Ramos (cell line): ENCODE data around the gene PRKAR1B.

Experiments used
- in situ Hi-C: fragments of 300-500 bp; cut with MboI; formaldehyde crosslinking; loops from one replicate; pipeline ENCODE4 v1.14.3; 2022; ENCODE audit warnings: low sequenced_read_pairs; ENCODE audit not compliant: unreplicated experiment

PRKAR1B gene

GRCh38 chr7:519484-520390 lies 207.3 kb downstream of the PRKAR1B start, which contains the start of gene PDGFA:
PDGFA (minus strand) TSS chr7:519846; CDS start chr7:519001, 845 bp downstream.
- in situ Hi-C loops = no loop called here

DNA sequence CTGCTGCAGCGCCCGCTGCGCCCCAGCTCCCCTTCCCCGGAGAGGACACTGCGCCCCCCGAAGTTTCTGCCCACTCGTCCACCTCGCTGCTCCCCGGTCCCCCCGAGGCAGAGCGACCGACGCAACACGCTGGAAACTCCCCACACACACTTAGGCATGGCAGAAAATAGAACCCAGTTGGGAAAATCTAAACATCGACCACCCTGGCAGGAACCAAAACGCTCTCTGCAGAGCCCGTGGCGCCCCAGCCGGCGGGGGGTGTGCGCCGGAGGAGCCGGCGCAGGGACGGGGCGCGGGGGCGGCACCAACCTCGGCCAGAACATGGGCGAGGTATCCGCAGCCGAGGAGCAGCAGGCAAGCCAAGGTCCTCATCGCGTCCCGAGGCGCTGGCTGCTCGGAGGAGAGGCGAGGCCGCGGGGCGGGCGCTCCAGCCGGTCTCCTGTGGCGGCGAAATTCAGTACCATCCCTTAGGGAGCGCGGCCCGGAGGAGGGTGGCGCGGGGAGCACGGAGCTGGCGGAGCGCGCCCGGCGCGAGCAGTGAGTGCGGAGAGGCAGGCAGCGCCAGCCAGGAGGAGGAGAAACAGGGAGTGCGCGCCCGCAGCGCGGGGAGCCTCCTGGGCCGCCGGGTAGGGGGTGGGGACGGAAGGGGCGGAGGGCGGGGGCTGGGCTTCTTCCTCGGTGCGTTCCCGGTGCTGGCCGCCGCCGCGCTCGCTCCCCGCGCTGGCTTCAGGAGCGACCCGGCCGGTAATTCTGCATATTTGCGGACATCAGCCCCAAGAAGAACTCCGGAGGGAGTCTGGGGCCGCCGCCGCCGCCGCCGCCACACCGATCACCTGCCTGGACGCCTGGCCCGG lies 208.2 kb downstream of the PRKAR1B start:
- in situ Hi-C loops = no loop called here

- in situ Hi-C loops = no loop called here
These were observed 209.1 kb downstream of the PRKAR1B start for GRCh38 chr7:517774-518629.

DNA sequence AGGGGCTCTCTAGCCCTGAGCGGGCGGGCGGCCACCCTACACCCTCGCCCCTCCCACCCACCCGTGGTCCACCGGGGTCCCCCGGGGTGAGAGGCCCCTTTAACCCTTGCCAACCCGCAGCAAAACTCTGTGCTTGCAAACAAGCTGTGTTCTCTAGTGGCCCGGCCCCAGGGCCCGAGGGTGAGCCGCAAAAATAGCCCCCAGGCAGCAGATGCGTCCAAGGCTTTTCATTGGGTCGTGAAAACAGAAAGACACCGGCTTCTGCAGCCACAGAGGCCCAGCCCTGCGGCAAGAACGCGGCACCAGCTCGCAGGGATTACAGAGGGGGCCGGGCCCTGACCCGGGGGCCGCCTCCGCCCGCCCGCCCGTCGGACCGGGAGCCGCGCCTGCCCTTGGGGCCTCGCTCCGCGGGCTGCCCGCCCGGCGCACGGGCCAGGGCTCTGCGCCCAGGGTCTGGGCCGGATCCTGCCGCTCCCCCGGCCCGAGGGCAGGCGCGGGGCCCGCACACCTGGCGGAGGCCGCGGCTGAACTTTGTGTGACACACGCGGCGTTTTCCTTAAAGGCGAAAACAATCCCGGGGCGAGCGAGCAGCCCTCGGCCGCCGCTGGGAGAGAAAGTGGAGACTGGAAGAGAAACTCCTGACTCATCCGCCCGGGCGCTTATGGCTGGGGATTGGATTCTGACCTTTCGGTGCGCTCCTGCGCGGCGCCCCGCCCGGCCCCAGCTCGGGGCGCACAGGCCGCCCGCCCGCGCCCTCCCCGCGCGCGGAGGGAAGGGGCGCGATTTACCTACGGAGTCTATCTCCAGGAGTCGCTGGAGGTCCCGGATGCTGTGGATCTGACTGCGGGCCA lies 210.2 kb downstream of the PRKAR1B start:
- in situ Hi-C loops = no loop called here

- in situ Hi-C loops = no loop called here
These were observed 210.9 kb downstream of the PRKAR1B start for GRCh38 chr7:516216-516605.

DNA sequence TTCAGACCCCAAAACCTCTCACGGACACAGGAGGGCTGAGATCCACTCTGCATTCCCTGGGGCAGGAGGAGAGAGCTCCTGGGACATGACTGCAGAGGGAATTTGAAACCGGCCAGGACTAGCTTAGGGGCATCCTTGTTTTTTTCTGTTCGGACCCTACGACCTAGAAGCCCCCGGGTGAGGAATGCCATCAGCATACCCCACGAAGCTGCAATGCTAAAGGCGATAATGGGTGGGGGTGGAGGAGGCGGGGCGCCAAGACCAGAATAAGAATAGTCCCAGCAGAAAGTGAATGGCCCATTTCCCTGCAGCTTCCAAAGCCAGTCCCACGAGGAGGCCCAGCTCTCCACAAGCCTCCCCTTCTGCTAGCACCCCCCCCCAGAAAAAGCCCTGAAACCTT lies 211.5 kb downstream of the PRKAR1B start:
- in situ Hi-C loops = no loop called here

- in situ Hi-C loops = no loop called here
These were observed 212.2 kb downstream of the PRKAR1B start for GRCh38 chr7:514651-515598.

- in situ Hi-C loops = no loop called here
These were observed 212.8 kb downstream of the PRKAR1B start for GRCh38 chr7:514242-514641.

DNA sequence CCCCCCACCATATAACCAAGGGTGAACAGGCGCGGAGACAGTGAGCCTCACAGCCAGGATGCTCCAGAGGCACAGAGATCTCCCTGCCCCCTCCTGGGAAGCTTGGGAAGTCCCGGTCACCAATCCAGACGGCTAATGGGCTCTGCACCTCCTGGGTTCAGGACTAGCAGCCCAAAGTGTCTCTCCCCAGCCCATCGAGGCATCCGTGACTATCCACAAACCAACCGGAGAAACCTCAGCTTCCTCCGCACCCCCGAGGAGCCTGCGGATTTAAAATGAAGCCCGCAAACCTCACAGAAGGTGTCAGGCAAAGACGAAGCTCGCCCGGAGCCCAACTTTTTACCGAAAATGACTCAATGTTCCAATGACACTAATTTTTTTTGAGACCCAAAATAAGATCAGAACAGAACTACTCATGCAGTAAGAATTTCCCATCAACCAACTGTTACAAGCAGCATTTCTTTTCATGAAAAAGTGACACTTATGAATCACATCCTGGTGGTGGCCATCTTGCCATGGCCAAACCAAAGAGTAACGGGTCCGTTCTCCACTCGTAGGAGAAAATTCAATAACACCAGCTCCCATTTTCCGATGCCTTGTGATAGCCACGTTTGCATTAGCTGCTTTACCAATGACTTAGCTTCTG lies 213.4 kb downstream of the PRKAR1B start:
- in situ Hi-C loops = no loop called here

GRCh38 chr7:512541-513311 lies 214.4 kb downstream of the PRKAR1B start:
- in situ Hi-C loops = no loop called here

- in situ Hi-C loops = no loop called here
These were observed 215.0 kb downstream of the PRKAR1B start for GRCh38 chr7:512146-512510.

- in situ Hi-C loops = no loop called here
These were observed 215.5 kb downstream of the PRKAR1B start for GRCh38 chr7:511476-512145.

DNA sequence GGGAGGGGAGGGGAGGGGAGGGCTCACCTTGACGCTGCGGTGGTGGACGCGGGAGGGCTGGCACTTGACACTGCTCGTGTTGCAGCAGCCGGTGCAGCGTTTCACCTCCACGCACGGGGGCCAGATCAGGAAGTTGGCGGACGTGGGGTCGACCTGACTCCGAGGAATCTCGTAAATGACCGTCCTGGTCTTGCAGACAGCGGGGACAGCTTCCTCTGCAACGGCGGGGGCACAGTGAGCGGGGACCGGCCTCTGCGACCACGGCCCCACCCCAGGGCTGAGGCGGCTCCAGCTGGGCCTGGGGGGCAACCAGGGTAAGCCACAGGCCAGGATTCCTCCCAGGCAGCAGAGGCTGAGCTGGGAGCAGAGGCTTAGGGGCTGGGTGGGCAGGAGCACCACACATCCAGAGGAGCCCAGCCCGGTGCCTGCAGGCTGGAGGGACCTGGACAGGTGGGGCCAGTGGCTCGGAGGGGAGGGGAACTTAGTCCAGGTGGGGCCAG lies 216.2 kb downstream of the PRKAR1B start:
- in situ Hi-C loops = no loop called here

- in situ Hi-C loops = no loop called here
These were observed 217.0 kb downstream of the PRKAR1B start for GRCh38 chr7:510131-510481.

GRCh38 chr7:509426-510130 lies 217.5 kb downstream of the PRKAR1B start:
- in situ Hi-C loops = no loop called here
